Astrocyte (in vitro differentiated cells and primary cell): ENCODE results near the gene WDR59.

Source experiments
- EZH2 ChIP-seq: IDR thresholded peaks from 2 replicates; pipeline ENCODE4 v1.6.1; 2012; ENCODE audit warnings: mild to moderate bottlenecking, low read length, inconsistent platforms; ENCODE audit not compliant: insufficient read depth
- TF ChIP-seq, protein P1 (sequence below): IDR thresholded peaks from 2 replicates; pipeline ENCODE4 v1.5.1; 2011; ENCODE audit warnings: low read depth, mild to moderate bottlenecking, inconsistent platforms, low read length, moderate library complexity; ENCODE audit not compliant: insufficient read depth

DNA sequence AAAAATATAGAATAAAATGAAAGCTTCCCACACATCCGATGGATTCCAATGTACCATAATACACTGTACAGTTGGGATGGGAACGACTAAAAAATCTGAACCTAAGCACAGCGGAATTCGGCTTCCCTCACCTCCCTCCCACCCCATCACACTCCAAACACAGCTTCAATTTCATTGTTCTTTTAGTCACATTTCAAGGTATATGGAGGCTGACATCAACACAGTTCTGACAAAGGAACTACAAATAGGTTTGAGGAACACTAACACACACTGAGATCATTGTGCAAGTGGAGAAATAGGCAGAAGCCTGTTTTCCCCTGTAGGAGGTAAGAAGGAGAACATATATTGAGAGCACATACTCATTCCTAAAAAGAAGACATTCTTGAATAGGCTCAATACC is 85.1 kb downstream of the WDR59 start:
- TF ChIP-seq EZH2: no peak
- TF ChIP-seq, protein P1, sequence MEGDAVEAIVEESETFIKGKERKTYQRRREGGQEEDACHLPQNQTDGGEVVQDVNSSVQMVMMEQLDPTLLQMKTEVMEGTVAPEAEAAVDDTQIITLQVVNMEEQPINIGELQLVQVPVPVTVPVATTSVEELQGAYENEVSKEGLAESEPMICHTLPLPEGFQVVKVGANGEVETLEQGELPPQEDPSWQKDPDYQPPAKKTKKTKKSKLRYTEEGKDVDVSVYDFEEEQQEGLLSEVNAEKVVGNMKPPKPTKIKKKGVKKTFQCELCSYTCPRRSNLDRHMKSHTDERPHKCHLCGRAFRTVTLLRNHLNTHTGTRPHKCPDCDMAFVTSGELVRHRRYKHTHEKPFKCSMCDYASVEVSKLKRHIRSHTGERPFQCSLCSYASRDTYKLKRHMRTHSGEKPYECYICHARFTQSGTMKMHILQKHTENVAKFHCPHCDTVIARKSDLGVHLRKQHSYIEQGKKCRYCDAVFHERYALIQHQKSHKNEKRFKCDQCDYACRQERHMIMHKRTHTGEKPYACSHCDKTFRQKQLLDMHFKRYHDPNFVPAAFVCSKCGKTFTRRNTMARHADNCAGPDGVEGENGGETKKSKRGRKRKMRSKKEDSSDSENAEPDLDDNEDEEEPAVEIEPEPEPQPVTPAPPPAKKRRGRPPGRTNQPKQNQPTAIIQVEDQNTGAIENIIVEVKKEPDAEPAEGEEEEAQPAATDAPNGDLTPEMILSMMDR: no peak
